ENCODE results near the gene SNTA1.

GRCh38 chr20:33474963-33475362 is 31.4 kb upstream of the SNTA1 start:
- TF ChIP-seq, protein P1, sequence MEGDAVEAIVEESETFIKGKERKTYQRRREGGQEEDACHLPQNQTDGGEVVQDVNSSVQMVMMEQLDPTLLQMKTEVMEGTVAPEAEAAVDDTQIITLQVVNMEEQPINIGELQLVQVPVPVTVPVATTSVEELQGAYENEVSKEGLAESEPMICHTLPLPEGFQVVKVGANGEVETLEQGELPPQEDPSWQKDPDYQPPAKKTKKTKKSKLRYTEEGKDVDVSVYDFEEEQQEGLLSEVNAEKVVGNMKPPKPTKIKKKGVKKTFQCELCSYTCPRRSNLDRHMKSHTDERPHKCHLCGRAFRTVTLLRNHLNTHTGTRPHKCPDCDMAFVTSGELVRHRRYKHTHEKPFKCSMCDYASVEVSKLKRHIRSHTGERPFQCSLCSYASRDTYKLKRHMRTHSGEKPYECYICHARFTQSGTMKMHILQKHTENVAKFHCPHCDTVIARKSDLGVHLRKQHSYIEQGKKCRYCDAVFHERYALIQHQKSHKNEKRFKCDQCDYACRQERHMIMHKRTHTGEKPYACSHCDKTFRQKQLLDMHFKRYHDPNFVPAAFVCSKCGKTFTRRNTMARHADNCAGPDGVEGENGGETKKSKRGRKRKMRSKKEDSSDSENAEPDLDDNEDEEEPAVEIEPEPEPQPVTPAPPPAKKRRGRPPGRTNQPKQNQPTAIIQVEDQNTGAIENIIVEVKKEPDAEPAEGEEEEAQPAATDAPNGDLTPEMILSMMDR (IDR thresholded peaks at IDR 0.05; ENCODE audit: insufficient read depth, low read length), result no peak
- TF ChIP-seq, protein P2, sequence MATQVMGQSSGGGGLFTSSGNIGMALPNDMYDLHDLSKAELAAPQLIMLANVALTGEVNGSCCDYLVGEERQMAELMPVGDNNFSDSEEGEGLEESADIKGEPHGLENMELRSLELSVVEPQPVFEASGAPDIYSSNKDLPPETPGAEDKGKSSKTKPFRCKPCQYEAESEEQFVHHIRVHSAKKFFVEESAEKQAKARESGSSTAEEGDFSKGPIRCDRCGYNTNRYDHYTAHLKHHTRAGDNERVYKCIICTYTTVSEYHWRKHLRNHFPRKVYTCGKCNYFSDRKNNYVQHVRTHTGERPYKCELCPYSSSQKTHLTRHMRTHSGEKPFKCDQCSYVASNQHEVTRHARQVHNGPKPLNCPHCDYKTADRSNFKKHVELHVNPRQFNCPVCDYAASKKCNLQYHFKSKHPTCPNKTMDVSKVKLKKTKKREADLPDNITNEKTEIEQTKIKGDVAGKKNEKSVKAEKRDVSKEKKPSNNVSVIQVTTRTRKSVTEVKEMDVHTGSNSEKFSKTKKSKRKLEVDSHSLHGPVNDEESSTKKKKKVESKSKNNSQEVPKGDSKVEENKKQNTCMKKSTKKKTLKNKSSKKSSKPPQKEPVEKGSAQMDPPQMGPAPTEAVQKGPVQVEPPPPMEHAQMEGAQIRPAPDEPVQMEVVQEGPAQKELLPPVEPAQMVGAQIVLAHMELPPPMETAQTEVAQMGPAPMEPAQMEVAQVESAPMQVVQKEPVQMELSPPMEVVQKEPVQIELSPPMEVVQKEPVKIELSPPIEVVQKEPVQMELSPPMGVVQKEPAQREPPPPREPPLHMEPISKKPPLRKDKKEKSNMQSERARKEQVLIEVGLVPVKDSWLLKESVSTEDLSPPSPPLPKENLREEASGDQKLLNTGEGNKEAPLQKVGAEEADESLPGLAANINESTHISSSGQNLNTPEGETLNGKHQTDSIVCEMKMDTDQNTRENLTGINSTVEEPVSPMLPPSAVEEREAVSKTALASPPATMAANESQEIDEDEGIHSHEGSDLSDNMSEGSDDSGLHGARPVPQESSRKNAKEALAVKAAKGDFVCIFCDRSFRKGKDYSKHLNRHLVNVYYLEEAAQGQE (IDR thresholded peaks at IDR 0.05; ENCODE audit: insufficient replicate concordance, low read depth), result no peak
- TF ChIP-seq POLR2AphosphoS5 (IDR thresholded peaks at IDR 0.05; ENCODE audit: low read depth), result no peak
- TF ChIP-seq SPI1 (IDR thresholded peaks at IDR 0.05; ENCODE audit: borderline replicate concordance, low read depth), result no peak
- TF ChIP-seq GABPA (IDR thresholded peaks at IDR 0.05; ENCODE audit: low read depth), result no peak

Measured in HL-60 (cell line).